ENCODE data around the gene CNPY1. TPM values are rescaled to one million over a fixed set of nuclear protein-coding genes. Genes with fewer than 3 reads are reported as not detected.

The CNPY1 gene
- total RNA-seq, 1 donor from 2014 or later = not detected

DNA sequence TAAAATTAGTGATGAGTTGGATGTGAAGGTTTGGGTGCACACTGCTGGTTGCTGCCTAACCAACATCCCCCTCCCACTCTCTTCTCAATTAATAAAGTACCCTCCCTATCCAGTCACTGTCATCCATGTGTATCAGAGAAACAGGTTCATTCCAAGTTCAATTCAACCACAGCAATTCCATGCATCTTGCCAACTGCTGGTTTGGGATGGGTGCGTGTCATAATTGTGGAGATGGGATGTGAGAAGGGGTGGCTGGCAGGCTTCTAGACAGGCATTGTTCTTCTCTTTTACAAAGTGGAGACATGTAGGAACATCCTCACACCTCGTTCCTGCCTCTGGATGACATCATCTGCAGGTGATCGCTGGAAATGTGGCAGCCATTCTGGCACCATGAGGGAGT lies 7.5 kb upstream of the CNPY1 start:
- Histone ChIP-seq H3K27ac (no peak overlapping the region), H3K4me3 (no peak overlapping the region), H3K36me3 (no peaks in the 10 kb centered on the region), H3K27me3 (no peaks in the 10 kb centered on the region), H3K9me3 (no peaks in the 10 kb centered on the region), H3K4me1 (no peaks in the 10 kb centered on the region)
- no peak for DNase-seq (ENCODE audit: extremely low spot score in 2 of 2)
- no peak for TF ChIP-seq POLR2A (IDR thresholded peaks at IDR 0.05)
- no peak for TF ChIP-seq POLR2AphosphoS5 (IDR thresholded peaks at IDR 0.05; ENCODE audit: insufficient read depth in 1 of 2, low read depth in 1 of 2)
- TF ChIP-seq, protein P1, sequence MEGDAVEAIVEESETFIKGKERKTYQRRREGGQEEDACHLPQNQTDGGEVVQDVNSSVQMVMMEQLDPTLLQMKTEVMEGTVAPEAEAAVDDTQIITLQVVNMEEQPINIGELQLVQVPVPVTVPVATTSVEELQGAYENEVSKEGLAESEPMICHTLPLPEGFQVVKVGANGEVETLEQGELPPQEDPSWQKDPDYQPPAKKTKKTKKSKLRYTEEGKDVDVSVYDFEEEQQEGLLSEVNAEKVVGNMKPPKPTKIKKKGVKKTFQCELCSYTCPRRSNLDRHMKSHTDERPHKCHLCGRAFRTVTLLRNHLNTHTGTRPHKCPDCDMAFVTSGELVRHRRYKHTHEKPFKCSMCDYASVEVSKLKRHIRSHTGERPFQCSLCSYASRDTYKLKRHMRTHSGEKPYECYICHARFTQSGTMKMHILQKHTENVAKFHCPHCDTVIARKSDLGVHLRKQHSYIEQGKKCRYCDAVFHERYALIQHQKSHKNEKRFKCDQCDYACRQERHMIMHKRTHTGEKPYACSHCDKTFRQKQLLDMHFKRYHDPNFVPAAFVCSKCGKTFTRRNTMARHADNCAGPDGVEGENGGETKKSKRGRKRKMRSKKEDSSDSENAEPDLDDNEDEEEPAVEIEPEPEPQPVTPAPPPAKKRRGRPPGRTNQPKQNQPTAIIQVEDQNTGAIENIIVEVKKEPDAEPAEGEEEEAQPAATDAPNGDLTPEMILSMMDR (IDR thresholded peaks at IDR 0.05) = no peak
- intact Hi-C loops (cut with DNase I) = no loop called here

DNA sequence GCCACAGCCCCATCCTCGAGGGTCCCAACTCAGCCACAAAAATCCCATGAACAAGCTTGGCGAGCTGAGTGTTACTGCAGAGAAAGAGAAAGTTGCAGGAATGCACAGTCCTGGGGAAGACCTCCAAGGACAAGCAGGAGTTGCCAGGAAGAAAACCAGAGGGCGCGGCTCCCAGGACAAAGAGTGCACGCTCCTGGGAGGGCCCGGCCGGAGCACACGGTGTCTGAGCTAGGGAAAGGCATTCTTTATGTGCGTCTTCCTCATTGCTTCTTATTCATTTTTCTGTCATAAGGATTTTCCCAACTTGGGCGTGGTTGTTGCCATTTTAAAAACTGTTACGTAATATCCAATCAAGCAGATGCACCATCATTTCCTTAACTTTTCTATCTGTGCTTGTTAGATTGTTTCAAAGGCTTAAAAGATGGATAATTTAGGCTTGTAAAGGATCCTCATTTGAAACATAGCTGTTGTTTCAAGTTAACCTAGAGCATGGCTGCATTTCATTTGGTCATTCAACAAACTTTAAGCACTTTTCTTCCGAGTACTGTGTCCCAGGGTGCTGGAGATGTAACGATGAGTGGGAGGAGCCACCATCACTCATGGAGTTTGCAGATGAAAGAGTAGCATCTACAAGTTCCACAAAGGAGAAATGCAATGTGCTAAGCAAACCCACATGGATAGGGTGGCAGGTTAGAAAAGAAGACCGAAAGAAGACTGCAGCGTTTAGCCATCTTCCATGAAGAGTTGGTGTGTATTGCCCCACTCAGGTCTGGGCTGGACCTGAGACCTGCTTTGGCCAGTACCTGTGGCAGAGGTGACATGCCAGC lies 5.6 kb upstream of the CNPY1 start:
- Histone ChIP-seq H3K27me3 (no peaks in the 10 kb centered on the region), H3K4me3 (no peak overlapping the region), H3K9me3 (no peaks in the 10 kb centered on the region), H3K4me1 (no peaks in the 10 kb centered on the region), H3K36me3 (no peaks in the 10 kb centered on the region), H3K27ac (no peak overlapping the region)
- TF ChIP-seq POLR2AphosphoS5 (IDR thresholded peaks at IDR 0.05; ENCODE audit: insufficient read depth in 1 of 2, low read depth in 1 of 2) (no peak), POLR2A (IDR thresholded peaks at IDR 0.05) (no peak)
- TF ChIP-seq, protein P1 (IDR thresholded peaks at IDR 0.05) = no peak
- DNase-seq (ENCODE audit: extremely low spot score in 2 of 2) = no peak
- intact Hi-C loops (cut with DNase I) = no loop called here

DNA sequence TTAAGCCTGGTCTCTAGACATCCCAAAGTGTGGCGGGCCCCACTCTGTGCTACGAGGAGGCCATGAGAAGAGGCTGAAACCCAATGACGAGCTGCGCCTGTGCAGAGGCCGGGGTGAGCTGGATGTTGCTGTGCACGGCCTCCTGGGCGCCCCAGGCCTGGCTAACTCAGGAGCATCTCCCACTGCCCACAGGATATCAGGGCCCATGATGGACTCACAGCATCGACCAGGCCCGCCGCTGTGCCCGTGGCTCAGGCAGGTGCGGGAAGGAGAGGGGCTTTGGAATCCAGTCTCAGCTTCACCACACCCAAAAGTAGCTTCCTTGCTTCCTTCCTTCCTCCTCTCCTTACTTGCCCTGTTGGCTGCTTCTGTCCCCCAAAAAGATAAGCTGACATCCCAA lies 4.6 kb upstream of the CNPY1 start:
- Histone ChIP-seq H3K36me3 (no peaks in the 10 kb centered on the region), H3K27me3 (no peaks in the 10 kb centered on the region), H3K9me3 (no peaks in the 10 kb centered on the region), H3K4me3 (no peak overlapping the region), H3K4me1 (no peaks in the 10 kb centered on the region), H3K27ac (no peak overlapping the region)
- DNase-seq (ENCODE audit: extremely low spot score in 2 of 2) = no peak
- TF ChIP-seq POLR2A (IDR thresholded peaks at IDR 0.05) = no peak
- TF ChIP-seq POLR2AphosphoS5 (IDR thresholded peaks at IDR 0.05; ENCODE audit: insufficient read depth in 1 of 2, low read depth in 1 of 2) = no peak
- TF ChIP-seq, protein P1 (IDR thresholded peaks at IDR 0.05) = no peak
- intact Hi-C loops (cut with DNase I) = no loop called here

DNA sequence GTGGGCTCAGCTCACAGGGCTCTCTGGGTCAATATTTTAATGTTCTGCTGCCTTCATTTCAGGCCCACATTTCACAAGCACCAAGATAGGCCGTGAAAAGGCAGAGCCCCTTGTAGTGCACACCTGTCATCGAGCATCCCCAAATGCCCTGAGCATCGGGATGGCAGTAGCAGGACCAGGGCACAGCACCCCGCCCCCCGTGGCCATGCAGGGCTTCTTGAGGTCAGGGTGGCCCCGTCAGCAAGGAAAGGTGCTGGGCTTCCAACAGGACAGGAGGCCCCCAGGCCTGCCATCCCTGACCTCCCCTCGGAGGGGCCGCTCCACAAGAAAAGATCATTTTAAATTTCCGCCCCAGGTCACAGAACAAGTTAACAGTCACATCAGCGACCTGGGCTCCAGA lies 2.9 kb upstream of the CNPY1 start:
- TF ChIP-seq POLR2A (IDR thresholded peaks at IDR 0.05) (no peak), POLR2AphosphoS5 (IDR thresholded peaks at IDR 0.05; ENCODE audit: insufficient read depth in 1 of 2, low read depth in 1 of 2) (no peak)
- TF ChIP-seq, protein P1 (IDR thresholded peaks at IDR 0.05) = no peak
- no peak for DNase-seq (ENCODE audit: extremely low spot score in 2 of 2)
- Histone ChIP-seq H3K4me3 (no peak overlapping the region), H3K9me3 (no peaks in the 10 kb centered on the region), H3K27ac (no peak overlapping the region), H3K36me3 (no peaks in the 10 kb centered on the region), H3K27me3 (no peaks in the 10 kb centered on the region), H3K4me1 (no peaks in the 10 kb centered on the region)
- intact Hi-C loops (cut with DNase I) = no loop called here

DNA sequence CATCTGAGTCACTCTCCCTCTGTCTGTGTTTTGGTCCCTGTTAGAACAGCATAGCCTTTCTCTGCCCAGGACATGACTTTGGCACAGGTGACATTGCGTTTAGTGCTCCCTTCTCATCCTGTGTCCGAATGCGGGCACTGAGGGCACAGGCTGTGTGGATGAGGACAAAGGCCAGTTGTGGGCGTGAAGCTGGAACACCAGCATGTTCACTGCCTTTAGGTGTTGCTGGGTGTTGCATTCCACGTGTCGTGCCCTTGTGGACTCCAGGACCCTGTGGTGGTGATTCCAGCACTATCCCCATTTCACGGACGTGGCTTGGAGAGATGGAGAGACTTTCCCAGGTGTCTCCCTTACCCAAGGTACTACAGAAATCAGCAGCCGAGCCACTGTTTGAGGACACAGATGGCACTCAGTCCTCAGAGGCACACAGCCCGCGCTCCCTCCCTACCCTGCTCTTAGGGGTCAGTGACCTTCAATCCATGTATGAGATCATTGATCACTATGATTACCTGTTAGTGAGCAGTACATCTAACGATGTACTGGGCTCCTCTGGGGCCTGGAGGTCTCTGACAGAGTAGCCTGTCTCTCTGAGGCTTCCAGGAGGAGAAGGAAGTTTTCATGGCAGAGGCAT lies 917 bp upstream of the CNPY1 start:
- H3K9me3 ChIP-seq = no peaks in the 10 kb centered on the region
- H3K27ac ChIP-seq = no peak overlapping the region
- DNase-seq (ENCODE audit: extremely low spot score in 2 of 2) = no peak
- TF ChIP-seq POLR2A (IDR thresholded peaks at IDR 0.05) (no peak), POLR2AphosphoS5 (IDR thresholded peaks at IDR 0.05; ENCODE audit: insufficient read depth in 1 of 2, low read depth in 1 of 2) (no peak)
- TF ChIP-seq, protein P1 (IDR thresholded peaks at IDR 0.05) = no peak
- intact Hi-C loops (cut with DNase I) = no loop called here
- no peak overlapping the region for H3K4me3 ChIP-seq
- no peaks in the 10 kb centered on the region for H3K36me3 ChIP-seq
- H3K4me1 ChIP-seq = no peaks in the 10 kb centered on the region
- H3K27me3 ChIP-seq = no peaks in the 10 kb centered on the region

All from vagina (tissue), 2 donors.